Prostate gland (tissue), 2 donors: ENCODE measurements around the gene CENATAC. TPM values are rescaled to one million over a fixed set of nuclear protein-coding genes. Genes with fewer than 3 reads are reported as not detected.
"Not testable (repeated sequence)": the region's sequence is repeated elsewhere in the genome, so short reads cannot be mapped to it uniquely, and the experiment has no call there.

Experiments
- DNase-seq: peaks from one replicate; pipeline ENCODE4 v3.0.0-alpha.2; 2019; ENCODE audit warnings: low spot score
- H3K27ac ChIP-seq, 2 donors: fragments of 200-600 bp; sonication (generic); 2 replicates each; pipeline ENCODE4 v1.5.1; 2017 to 2019
- H3K27me3 ChIP-seq: fragments of 200-600 bp; sonication (generic); replicated peaks from 2 replicates; pipeline ENCODE4 v1.5.1; 2019; ENCODE audit not compliant: insufficient read depth
- H3K36me3 ChIP-seq, 2 donors: fragments of 200-600 bp; sonication (generic); 1 replicate in 1 of 2; 2 replicates in 1 of 2; pipeline versions ENCODE4 v1.5.1 to v1.8.1; 2017 to 2019
- H3K4me1 ChIP-seq: fragments of 200-600 bp; sonication (generic); replicated peaks from 2 replicates; pipeline ENCODE4 v1.5.1; 2019
- H3K4me3 ChIP-seq, 2 donors: fragments of 200-600 bp; sonication (generic); 2 replicates each; pipeline ENCODE4 v1.5.1; 2017 to 2019
- H3K9me3 ChIP-seq: fragments of 200-600 bp; sonication (generic); 2 replicates; pipeline ENCODE4 v1.5.1; 2017
- POLR2A ChIP-seq: fragments of 450-650 bp; IDR thresholded peaks from one replicate; pipeline ENCODE4 v1.6.1; 2016; ENCODE audit warnings: antibody characterized with exemption, mild to moderate bottlenecking
- POLR2AphosphoS5 ChIP-seq: sonication (generic); formaldehyde crosslinking; IDR thresholded peaks from one replicate; pipeline ENCODE4 v1.6.1; 2017; ENCODE audit warnings: antibody characterized with exemption
- WGBS: methylation state at CpG from one replicate; pipeline ENCODE4 v1.1.5; 2018; 5-methylcytosine and 5-hydroxymethylcytosine counted together
- intact Hi-C: fragments of 100-400 bp; cut with DNase I; formaldehyde crosslinking; loops from one replicate; pipeline ENCODE4 v1.14.2; 2022
- total RNA-seq, 2 donors: library from RNA; depleted of rRNA; stranded (reverse); fragments of >200 nt; gene quantifications; one replicate each; pipeline ENCODE4 v1.1.0, GENCODE V29; 2016
- TF ChIP-seq, protein P1 (sequence below), 4 experiments: fragments of 200-600 bp in 2 of 4; fragments of 450-650 bp in 2 of 4; sonication (generic) in 2 of 4; IDR thresholded peaks; 1 replicate in 3 of 4; 2 replicates in 1 of 4; pipeline ENCODE4 v1.5.1; 2016 to 2019; ENCODE audit warnings: antibody characterized with exemption in 4 of 4, mild to moderate bottlenecking in 2 of 4, moderate library complexity in 2 of 4

Gene CENATAC, protein sequence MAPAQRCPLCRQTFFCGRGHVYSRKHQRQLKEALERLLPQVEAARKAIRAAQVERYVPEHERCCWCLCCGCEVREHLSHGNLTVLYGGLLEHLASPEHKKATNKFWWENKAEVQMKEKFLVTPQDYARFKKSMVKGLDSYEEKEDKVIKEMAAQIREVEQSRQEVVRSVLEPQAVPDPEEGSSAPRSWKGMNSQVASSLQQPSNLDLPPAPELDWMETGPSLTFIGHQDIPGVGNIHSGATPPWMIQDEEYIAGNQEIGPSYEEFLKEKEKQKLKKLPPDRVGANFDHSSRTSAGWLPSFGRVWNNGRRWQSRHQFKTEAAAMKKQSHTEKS
- 10 to 100 TPM; 19.4 to 44.5 TPM for total RNA-seq

DNA sequence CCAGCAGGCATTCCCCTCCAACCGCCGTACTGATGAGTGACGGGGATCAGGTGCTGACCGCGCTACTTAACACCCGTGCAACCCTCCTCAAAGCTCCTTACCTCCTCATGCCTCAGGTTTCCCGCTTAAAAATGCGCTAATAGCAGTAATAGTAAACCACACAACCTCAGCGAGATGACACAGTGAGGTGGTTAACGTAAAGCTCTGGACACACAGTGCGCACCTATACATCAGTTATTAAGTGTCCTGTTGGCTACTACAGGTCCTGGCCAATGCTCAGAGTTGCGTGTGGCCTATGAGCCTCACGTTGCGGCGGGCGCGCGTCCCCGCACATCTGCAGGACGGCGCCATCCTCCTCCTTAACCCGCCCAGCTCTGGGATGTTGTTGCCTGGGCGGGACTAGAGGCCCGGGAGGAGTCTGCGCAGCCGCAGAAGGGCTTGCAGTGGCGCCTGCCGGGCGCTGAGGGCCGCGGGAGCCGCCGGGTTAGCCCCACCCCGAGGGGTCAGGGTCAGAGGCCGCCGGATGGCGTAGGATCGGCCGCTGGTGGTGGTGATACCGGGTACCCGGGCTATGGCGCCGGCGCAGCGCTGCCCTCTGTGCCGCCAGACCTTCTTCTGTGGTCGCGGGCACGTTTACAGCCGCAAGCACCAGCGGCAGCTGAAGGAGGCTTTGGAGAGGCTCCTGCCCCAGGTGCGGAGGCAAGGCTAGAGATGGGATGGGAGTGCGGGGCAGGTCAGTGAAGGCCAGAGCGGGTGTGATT lies at the start of gene CENATAC:
CENATAC (plus strand) TSS at position 512 of the 761 bp plus-strand sequence; CDS start at position 572, 60 bp downstream.
- H3K9me3 ChIP-seq = no peaks in the 10 kb centered on the region

DNA sequence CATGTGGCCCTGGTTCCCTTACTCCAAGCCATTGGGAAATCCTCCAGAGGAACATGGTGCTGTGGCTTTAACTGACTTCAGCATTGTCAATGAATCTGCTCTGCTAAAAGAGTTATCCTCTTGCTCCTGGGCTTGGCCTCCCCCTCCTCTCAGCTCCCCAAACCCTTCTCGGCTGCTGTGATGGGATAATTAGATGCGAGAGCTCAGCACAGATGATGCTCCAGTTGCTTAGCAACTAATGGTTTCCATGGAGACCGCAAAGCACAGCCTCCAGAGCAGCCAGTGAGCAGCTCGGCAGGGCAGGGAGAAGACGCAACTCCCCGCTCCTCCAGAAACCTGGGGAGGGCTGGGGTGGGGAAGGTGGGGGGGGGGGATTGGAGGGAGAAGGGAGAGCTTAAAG lies 44.7 kb upstream of the CENATAC start:
- no peak for DNase-seq
- H3K27ac ChIP-seq = no peak overlapping the region
- TF ChIP-seq, protein P1, sequence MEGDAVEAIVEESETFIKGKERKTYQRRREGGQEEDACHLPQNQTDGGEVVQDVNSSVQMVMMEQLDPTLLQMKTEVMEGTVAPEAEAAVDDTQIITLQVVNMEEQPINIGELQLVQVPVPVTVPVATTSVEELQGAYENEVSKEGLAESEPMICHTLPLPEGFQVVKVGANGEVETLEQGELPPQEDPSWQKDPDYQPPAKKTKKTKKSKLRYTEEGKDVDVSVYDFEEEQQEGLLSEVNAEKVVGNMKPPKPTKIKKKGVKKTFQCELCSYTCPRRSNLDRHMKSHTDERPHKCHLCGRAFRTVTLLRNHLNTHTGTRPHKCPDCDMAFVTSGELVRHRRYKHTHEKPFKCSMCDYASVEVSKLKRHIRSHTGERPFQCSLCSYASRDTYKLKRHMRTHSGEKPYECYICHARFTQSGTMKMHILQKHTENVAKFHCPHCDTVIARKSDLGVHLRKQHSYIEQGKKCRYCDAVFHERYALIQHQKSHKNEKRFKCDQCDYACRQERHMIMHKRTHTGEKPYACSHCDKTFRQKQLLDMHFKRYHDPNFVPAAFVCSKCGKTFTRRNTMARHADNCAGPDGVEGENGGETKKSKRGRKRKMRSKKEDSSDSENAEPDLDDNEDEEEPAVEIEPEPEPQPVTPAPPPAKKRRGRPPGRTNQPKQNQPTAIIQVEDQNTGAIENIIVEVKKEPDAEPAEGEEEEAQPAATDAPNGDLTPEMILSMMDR (IDR thresholded peaks at IDR 0.05) = no peak
- no peak for TF ChIP-seq POLR2AphosphoS5
- TF ChIP-seq POLR2A = no peak
- no peaks in the 10 kb centered on the region for H3K27me3 ChIP-seq
- H3K36me3 ChIP-seq = no peaks in the 10 kb centered on the region
- no peaks in the 10 kb centered on the region for H3K9me3 ChIP-seq
- no peak overlapping the region for H3K4me3 ChIP-seq
- intact Hi-C loops = no loop called here
- 31% methylated on average over 6 of the region's 6 CpGs for WGBS
- no peaks in the 10 kb centered on the region for H3K4me1 ChIP-seq

More for the DNA sequence above, at the start of gene CENATAC:
- no peaks in the 10 kb centered on the region for H3K36me3 ChIP-seq
- peak within 1 kb of the TSS; percentile 68 to 69 for H3K27ac ChIP-seq
- peak; percentile 85 for TF ChIP-seq POLR2A
- peak; percentile 96 for TF ChIP-seq POLR2AphosphoS5
- TF ChIP-seq, protein P1 (IDR thresholded peaks at IDR 0.05) = peak in 3 of 4 experiments; percentile 17 to 49 (median 40)
- H3K4me3 ChIP-seq = peak within 1 kb of the TSS; percentile 52 to 64
- peak; percentile 89 for DNase-seq
- under 1% methylated on average over 47 of the region's 54 CpGs for WGBS
- H3K4me1 ChIP-seq = peaks cover 5% of the 10 kb centered on the region
- intact Hi-C loops = no loop called here
- H3K27me3 ChIP-seq = no peaks in the 10 kb centered on the region

DNA sequence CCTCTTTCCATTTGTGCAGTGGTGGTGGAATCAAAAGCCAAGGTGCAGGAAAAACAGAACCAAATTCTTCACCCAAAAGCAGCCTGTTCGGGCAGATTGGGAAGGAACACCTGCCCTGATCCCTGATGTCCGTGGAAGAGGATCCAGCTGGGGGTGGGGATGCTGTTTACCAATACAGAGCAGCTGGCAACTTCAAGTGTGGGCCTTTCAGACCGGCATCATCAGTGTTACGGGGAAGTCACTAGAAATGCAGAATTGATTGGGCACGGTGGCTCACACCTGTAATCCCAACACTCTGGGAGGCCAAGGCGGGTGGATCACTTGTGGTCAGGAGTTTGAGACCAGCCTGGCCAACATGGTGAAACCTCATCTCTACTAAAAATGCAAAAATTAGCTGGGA lies 44.0 kb upstream of the CENATAC start:
- DNase-seq, H3K4me3 ChIP-seq, H3K36me3 ChIP-seq, H3K4me1 ChIP-seq, H3K9me3 ChIP-seq, H3K27ac ChIP-seq, intact Hi-C loops, H3K27me3 ChIP-seq: not testable (repeated sequence)
- 54% methylated on average over 6 of the region's 6 CpGs for WGBS

DNA sequence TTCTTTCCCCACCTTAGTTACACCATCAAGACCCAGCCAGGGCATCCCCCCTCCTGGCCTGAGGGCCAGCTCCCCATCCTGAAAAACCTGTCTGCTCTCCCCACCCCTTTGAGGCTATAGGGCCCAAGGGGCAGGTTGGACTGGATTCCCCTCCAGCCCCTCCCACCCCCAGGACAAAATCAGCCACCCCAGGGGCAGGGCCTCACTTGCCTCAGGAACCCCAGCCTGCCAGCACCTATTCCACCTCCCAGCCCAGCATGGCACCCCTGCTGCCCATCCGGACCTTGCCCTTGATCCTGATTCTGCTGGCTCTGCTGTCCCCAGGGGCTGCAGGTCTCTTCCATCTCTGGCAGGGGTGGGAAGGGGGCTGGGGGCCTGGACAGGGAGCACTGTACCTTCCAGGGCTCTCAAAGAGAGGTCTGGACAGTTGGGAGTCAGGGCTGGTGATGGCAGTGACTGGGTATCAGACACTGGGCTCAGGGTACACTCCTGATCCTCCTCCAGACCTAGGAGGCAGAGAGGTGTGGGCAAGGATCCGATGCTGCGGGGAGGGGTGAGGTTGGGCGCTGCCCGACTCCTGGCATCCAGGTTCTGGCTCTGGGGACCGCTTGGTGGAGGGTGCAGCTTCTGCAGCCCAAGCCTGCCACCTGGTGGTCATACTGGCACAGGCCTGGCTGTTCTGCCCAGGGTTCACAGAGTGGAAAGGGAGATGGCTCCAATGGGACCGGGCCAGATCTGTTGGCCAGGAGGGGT lies 41.7 kb upstream of the CENATAC start, which contains the start of gene UPK2:
UPK2 (plus strand) TSS at position 205 of the 753 bp plus-strand sequence; CDS start at position 258, 53 bp downstream.
- no peak within 1 kb of the TSS for H3K27ac ChIP-seq
- TF ChIP-seq, protein P1 (IDR thresholded peaks at IDR 0.05) = peak; percentile 88 to 99 (median 96)
- no peak for TF ChIP-seq POLR2A
- TF ChIP-seq POLR2AphosphoS5 = peak; percentile 77
- H3K36me3 ChIP-seq = no peaks in the 10 kb centered on the region
- H3K27me3 ChIP-seq = no peaks in the 10 kb centered on the region
- H3K9me3 ChIP-seq = no peaks in the 10 kb centered on the region
- 3% methylated on average over 7 of the region's 7 CpGs for WGBS
- H3K4me1 ChIP-seq = no peaks in the 10 kb centered on the region
- intact Hi-C loops = loop anchor here (1.0 to 2.0 kb wide), 2 partner anchors 49 to 266 kb away; no protein-coding TSS in a partner anchor
- H3K4me3 ChIP-seq = no peak within 1 kb of the TSS
- peak; percentile 83 for DNase-seq
